ENCODE measurements around the gene GJD3.

DNA sequence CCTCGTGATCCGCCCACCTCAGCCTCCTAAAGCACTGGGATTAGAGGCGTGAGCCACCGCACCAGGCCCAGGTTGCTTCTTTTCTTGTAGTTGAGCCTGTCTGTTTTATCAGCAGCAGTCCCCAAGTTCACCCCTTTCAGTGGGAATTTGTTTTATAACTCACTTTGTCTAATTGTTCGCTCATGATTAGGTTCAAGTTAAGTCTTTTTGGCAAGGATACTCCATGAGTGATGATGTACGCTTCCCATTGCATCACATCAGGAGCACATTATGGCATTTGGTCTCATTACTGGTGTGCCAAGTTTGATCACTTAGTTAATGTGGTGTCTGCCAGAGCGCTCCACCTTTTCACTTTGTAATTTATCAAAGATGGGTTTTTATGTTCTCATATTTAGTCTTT lies 14.4 kb upstream of the GJD3 start:
- TF ChIP-seq, protein P1, sequence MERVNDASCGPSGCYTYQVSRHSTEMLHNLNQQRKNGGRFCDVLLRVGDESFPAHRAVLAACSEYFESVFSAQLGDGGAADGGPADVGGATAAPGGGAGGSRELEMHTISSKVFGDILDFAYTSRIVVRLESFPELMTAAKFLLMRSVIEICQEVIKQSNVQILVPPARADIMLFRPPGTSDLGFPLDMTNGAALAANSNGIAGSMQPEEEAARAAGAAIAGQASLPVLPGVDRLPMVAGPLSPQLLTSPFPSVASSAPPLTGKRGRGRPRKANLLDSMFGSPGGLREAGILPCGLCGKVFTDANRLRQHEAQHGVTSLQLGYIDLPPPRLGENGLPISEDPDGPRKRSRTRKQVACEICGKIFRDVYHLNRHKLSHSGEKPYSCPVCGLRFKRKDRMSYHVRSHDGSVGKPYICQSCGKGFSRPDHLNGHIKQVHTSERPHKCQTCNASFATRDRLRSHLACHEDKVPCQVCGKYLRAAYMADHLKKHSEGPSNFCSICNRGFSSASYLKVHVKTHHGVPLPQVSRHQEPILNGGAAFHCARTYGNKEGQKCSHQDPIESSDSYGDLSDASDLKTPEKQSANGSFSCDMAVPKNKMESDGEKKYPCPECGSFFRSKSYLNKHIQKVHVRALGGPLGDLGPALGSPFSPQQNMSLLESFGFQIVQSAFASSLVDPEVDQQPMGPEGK (CRISPR knock-in tag; IDR thresholded peaks at IDR 0.05; ENCODE audit: borderline replicate concordance), result no peak
- TF ChIP-seq ZFP3 (CRISPR knock-in tag; IDR thresholded peaks at IDR 0.05) (no peak), ZNF565 (CRISPR knock-in tag; conservative IDR thresholded peaks at IDR 0.05; ENCODE audit: low read depth) (no peak), OSR1 (CRISPR knock-in tag; IDR thresholded peaks at IDR 0.05) (no peak), ZFP30 (CRISPR knock-in tag; IDR thresholded peaks at IDR 0.05) (no peak), ZNF8 (CRISPR knock-in tag; IDR thresholded peaks at IDR 0.05) (no peak), CSDC2 (CRISPR knock-in tag; IDR thresholded peaks at IDR 0.05) (no peak), BACH2 (CRISPR knock-in tag; IDR thresholded peaks at IDR 0.05; ENCODE audit: borderline replicate concordance) (no peak), ESRRG (CRISPR knock-in tag; IDR thresholded peaks at IDR 0.05) (no peak), ISL1 (CRISPR knock-in tag; IDR thresholded peaks at IDR 0.05) (no peak)
- TF ChIP-seq, protein P2, sequence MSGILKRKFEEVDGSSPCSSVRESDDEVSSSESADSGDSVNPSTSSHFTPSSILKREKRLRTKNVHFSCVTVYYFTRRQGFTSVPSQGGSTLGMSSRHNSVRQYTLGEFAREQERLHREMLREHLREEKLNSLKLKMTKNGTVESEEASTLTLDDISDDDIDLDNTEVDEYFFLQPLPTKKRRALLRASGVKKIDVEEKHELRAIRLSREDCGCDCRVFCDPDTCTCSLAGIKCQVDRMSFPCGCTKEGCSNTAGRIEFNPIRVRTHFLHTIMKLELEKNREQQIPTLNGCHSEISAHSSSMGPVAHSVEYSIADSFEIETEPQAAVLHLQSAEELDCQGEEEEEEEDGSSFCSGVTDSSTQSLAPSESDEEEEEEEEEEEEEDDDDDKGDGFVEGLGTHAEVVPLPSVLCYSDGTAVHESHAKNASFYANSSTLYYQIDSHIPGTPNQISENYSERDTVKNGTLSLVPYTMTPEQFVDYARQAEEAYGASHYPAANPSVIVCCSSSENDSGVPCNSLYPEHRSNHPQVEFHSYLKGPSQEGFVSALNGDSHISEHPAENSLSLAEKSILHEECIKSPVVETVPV (CRISPR knock-in tag; IDR thresholded peaks at IDR 0.05), result no peak
- TF ChIP-seq, protein P3, sequence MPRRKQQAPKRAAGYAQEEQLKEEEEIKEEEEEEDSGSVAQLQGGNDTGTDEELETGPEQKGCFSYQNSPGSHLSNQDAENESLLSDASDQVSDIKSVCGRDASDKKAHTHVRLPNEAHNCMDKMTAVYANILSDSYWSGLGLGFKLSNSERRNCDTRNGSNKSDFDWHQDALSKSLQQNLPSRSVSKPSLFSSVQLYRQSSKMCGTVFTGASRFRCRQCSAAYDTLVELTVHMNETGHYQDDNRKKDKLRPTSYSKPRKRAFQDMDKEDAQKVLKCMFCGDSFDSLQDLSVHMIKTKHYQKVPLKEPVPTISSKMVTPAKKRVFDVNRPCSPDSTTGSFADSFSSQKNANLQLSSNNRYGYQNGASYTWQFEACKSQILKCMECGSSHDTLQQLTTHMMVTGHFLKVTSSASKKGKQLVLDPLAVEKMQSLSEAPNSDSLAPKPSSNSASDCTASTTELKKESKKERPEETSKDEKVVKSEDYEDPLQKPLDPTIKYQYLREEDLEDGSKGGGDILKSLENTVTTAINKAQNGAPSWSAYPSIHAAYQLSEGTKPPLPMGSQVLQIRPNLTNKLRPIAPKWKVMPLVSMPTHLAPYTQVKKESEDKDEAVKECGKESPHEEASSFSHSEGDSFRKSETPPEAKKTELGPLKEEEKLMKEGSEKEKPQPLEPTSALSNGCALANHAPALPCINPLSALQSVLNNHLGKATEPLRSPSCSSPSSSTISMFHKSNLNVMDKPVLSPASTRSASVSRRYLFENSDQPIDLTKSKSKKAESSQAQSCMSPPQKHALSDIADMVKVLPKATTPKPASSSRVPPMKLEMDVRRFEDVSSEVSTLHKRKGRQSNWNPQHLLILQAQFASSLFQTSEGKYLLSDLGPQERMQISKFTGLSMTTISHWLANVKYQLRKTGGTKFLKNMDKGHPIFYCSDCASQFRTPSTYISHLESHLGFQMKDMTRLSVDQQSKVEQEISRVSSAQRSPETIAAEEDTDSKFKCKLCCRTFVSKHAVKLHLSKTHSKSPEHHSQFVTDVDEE (CRISPR knock-in tag; IDR thresholded peaks at IDR 0.05), result no peak
